ENCODE data around the gene MCC.
"Not testable (repeated sequence)": the region's sequence is repeated elsewhere in the genome, so short reads cannot be mapped to it uniquely, and the experiment has no call there.

The MCC gene

DNA sequence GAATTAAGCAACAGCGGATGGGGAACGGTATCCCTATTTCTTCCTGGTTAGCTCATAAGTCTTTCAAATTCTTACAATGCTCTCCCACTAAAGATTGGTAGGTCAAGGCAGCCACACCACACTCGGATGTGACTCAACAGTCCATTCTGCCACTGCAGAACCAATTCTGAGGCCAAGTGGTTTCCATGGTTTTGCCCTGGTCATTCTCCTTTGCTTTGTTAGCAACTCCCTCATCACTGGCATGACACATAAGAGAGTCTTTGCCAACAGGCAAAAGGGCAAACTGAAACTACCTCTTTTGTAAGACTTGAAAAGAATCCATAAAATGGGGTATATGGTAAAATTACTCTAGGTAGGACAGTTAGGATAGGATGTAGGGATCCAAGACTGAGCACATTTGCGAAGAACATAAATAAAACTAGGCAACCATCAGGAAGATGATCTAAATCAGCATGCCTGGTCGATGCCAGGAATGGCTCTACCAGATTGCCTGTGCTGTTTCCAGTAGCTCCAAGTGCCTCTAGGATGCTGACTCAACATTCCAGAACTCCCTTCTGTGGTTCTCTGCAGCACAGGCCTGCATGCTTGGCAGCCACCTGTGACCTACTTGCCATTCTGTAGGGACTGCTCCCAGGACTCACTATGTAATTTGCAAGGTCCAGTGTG is 406.2 kb downstream of the MCC start:
- DNase-seq (ENCODE audit: low read depth): no peak

DNA sequence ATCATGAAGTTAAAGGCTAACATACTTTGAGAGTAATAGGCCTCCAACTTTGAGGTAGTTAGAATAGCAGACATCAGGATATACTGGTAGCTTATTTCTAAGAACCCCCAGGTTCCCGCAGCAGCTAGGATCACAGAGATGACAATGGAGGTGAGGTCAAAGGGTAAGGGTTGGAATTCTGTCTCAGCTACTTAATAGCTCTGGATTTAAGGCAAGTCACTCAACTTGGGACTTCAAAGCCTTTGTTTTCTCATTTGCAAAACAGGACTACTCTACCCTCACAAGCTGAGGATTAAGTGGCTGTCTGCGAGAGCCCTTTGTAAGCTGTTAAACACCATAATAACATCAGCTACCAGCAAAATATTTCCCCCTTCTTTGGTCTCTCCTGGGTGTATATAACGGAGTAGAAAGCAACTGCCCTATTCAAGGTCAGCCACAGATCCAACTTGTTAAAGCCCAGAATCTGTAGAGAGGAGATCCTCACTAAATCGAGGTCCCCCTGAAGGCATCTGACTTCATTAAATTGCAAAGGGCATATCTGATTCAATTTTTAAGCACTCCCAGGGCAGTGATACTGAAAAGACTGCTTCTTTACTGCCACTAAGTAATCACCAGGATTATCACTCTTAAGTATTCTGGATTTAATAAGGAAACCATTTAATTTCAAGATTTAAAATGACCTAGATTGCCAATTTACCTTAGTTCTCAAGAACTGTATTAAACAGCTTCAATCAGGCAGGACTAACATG is 407.0 kb downstream of the MCC start:
- no peak for DNase-seq (ENCODE audit: low read depth)

DNA sequence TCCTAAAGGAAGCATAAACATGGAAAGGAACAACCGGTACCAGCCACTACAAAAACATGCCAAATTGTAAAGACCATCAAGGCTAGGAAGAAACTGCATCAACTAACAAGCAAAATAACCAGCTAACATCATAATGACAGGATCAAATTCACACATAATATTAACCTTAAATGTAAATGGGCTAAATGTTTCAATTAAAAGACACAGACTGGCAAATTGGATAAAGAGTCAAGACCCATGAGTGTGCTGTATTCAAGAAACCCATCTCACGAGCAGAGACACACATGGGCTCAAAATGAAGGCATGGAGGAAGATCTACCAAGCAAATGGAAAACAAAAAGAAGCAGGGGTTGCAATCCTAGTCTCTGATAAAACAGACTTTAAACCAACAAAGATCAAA is 411.6 kb downstream of the MCC start:
- not testable (repeated sequence) for DNase-seq (ENCODE audit: low read depth)

DNA sequence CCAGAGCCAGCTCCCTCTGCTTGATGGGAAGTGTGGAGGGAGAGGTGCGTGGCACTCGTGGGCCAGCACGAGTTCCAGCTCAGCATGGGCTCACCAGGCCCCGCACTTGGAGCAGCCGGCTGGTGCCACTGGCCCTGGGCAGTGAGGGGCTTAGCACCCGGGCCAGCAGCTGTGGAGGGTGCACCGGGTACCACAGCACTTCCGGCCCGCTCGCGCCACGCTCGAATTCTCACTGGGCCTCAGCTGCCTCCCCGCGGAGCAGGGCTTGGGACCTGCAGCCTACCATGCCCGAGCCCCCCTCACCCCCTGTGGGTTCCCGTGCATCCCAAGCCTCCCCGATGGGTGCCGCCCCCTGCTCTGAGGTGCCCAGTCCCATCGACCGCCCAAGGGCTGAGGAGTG is 413.2 kb downstream of the MCC start:
- DNase-seq (ENCODE audit: low read depth): no peak

DNA sequence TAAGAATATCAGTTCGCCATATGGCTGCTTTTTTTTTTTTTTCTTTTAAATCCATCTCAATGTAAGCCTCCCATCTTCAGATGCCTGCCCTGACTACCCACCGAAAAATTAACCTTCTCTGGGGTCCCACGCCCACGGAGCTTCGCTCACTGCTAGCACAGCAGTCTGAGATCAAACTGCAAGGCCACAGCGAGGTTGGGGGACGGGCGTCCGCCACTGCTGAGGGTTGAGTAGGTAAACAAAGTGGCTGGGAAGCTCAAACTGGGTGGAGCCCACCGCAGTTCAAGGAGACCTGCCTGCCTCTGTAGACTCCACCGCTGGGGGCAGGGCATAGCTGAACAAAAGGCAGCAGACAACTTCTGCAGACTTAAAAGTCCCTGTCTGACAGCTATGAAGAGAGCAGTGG is 414.6 kb downstream of the MCC start:
- not testable (repeated sequence) for DNase-seq (ENCODE audit: low read depth)

DNA sequence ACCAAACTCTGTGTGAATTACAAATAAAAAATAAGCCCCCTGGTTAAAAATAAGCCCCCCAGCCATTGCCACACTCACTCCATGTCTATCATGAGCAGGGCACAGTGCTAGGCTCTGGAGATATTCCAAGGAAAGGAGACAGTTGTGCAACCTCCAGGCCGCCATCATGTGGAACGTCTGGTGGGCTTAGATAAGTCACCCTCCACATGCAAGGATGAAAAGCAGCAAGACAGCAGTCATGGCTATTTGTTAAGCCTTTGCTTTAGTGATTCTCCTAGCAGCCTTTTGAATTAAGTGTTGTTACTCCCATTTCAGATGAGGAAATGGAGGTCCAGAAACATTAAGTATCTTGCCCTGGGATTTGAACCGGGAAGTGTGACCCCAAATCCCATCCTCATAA is 416.9 kb downstream of the MCC start:
- no peak for DNase-seq (ENCODE audit: low read depth)

DNA sequence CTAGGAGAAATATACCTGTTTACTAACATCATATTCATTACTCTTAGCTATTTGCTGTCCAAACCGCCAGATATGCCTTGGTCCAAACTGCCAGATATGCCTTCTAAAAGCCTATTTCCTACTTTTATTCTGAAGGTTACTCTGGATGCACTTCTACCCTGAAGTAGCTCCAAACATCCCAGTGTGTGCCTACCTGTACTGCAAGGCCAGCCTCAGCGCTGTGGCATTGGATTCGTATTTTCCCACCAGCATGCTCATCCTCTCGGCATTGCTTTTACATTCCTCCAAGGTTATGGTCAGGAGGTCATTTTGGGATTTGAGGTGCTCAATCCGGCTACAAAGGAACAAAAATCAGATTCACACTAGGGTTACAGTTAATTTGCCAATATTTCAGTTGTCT is 417.4 kb downstream of the MCC start:
- DNase-seq (ENCODE audit: low read depth): no peak

DNA sequence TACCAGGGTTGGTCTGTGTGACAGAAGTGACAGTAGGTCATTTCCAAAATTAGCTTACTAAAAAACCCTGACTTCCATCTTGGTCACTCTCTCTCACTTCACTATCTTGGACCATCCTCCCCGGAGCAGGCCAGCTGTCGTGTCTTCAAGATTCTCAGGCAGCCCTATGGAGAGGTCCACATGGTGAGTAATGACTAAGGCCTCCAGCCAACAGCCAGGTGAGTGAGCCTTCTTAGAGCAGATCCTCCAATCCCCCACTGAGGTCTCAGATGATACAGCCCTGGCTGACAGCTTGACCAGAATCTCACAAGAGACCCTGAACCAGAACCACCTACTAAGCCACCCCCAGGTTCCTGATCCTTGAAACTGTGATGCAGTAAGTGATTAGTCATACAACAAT is 419.7 kb downstream of the MCC start:
- DNase-seq (ENCODE audit: low read depth): no peak

DNA sequence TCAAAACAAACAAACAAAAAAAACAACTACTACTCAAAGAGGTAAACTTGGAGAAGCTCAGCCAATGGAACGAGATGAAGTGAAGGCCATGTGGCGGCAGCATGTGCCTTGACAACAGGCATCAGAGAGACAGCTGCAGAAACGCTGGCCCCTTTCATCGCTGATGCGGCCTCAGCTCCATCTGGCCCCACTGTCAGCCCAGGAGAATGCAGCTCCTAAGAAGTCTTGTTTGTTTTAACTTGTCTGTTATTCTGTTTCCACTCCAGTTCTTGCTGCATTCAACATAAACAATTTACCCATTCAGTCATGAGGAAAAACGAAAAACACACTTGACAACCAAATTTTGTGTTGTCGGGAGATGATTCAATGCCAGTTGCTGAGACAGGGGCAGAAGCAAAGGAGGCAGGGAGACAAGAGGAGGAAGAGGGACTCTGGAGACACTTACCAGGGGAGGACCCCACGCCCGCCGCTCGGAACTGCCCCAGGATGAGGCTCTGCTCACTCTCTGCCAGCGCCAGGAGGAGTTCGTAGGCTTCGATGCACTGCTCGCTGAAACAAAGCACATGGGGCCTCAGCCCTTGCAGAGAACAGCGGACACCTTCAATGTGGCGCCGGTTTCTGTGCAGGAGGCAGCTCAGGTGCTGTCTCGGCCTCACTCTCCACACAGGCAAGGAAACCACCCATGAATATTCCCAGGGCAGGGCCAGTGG is 420.5 kb downstream of the MCC start:
- no peak for DNase-seq (ENCODE audit: low read depth)

DNA sequence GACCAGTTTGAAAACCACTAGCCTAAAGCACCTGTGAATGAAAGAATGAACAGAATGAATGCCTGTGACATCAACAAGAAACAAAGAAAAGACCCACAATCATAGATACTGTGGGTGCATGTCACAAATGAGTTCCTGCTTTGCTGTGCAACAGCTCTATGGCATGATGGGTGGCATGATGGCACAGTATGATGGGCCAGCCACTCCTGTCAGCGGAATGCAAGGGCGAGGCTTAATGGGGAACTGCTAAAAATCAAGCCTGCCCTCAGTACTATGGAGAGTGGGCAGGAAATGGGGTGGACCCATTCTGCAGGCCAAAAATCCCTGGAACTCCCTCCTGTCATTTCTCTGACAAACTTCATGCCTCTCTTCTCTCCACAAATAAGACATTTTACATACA is 422.6 kb downstream of the MCC start:
- DNase-seq (ENCODE audit: low read depth): no peak

DNA sequence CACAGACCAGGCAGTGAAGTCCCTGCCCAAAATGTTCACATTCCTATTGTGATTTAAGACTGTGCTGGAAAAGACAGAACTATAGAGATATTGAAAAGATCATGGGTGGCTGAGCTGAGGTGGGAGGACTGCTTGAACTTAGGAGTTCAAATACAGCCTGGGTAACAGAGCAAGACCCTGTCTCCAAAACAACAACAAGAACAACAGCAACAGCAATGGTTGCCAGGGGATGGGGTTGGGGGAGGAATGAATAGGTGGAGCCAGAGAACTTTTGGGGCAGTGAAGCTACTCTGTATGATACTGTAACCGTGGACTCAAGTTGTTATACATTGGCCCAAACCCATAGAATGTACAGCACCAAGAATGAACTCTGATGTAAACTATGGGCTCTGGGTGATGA is 423.4 kb downstream of the MCC start:
- DNase-seq (ENCODE audit: low read depth): no peak

DNA sequence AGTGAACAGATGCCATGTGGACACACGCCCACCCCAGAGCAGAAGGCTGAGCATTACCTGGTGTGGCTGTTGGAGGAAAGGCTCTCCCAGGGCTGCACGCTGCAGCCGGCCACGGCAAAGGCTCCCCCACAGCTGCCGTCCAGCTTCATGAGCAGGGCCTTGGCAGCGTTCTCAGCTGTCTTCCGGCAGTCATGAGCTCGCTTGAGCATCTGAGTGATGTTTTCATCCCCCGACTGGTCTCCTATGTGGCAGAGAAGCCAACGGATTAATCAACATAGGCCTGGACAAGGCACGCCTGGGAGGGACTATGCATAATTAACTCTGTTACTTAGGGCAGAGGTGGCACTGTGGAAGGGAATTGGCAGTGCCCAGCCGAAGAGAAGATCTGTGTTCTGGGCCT is 424.3 kb downstream of the MCC start:
- DNase-seq (ENCODE audit: low read depth): no peak

DNA sequence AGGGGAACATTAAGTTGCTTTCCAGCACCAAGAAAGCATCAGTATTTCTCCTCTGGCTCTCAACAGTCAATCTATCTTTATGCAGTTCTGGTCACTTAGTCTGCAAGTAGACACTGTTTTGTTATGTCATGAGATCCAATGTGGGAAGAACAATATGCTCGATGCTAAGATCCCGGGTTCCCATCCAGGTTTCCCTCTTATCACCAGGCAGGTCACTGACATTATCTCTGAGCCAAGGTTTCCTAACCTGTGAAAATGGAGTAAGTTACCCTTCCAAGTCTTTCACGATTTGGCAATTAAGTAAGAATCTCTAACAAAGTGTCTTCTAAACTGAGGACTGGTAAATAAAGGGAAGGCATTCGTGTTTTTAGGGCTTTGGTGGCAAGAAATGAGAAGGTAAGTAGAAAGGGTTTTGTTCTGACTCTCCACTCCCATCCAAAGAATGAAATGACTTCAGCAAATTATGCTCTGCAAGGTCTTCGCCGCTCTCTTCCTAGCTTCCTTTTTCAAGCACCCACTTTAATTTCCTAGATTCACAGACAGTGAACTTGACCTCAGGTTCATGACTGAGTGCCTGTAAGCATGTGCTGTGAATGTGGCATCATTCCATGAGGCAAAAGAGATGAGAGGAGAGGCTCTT is 425.3 kb downstream of the MCC start:
- DNase-seq (ENCODE audit: low read depth): no peak

DNA sequence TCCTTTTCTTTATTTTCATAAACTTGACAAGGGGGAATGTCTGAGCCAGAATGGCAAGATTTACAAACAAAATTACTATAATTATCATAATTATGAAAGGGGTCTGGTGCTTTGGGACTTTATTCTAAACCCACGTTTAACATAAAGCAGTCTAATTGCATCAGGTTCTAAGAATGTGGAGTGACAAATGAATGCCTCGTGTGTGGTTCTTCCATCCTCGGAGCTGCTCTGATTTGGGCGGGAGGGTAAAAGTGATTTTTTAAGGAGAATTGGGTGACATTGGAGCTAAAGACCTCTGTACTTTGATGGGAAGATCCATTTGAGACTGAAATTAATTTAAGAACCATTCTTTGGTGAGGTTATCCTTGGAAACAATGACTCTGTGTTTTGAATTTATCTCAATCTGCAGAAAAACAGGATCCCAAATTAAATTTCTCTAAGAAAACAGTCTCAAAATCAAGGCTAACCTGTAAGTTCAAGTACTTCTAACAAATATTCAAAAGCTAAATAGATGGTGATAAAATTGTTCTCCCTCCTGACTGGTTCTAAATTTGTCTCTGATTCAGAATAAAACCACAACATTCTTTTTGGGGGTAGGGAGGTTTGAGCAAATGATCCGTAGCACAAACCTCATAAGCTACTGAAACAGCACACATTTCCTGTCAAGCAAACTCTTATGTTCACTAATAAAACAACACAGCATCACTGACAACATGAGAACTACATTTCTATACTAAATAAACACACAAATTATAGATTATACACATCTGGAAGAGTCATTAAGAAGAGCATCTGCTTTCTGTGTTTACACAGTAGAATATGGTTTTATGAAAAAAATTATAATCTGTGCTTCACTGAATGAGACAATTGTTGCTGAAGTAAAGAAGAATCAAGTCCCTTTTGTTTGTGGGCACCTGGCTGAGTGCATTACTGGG is 426.1 kb downstream of the MCC start:
- no peak for DNase-seq (ENCODE audit: low read depth)

DNA sequence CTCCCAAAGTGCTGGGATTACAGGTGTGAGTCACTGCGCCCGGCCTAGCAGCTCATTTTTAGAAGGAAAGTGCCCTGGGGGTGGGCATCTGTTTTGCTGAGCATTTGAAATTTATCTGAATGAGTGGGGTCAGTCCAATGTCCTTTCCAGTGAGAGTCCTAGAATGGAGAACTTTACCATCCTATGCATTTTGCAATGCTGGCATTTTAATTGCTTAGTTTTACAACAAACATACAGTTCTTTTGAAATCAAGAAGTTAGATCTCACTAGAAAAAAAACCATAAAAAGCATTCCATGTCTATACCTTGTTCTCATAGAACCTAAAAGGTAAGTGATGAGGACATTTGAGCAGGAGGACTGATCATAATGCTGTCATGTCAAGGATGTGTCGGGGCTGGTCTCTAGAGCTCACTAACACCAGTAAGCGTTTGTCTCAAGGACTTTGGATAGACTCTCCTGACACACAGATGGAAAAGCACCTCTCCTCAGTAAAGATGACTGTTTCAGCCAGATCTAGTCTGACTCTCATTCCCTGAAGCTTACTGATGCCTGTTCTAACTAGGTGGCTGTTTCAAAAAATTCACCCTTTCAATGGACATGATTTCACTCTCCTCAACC is 427.7 kb downstream of the MCC start:
- DNase-seq (ENCODE audit: low read depth): no peak

DNA sequence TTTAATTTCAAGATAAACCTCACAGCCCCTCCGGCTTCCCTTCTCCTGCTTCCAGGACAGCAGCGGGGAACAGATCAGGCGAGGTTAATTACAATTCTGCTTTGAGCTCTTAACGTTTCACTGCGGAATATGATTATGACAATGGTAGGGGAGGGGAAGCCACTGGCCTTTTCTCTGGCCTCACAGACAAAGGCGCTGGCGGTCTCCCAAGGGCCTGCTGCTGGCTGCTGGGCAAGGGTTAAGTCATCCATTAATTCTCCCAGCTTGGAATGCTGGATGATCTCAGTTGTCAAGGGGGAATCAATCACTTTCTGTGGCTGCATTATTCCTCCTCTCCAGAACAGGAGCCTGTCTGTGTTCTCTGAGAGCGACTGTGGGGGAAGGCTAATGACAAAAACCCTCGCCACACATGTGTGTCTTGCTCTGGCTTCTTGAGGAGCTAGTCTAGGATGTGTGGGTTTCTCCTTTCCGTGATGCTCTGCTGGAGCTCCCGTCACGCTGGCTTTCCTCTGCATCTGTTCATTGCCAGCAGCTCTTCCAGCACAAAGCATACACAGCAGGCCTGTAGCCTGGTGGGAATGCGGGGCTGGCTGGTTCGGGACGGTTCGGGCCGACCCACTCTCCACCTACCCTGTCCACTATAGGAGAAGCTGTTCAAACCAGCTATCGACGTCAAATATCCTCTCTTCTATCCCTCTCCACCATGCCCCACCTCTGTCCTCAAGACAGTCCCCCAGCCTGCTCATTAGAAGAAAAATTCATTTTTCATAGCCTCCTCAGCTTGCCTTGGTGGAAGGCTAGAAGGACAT is 428.8 kb downstream of the MCC start:
- no peak for DNase-seq (ENCODE audit: low read depth)

DNA sequence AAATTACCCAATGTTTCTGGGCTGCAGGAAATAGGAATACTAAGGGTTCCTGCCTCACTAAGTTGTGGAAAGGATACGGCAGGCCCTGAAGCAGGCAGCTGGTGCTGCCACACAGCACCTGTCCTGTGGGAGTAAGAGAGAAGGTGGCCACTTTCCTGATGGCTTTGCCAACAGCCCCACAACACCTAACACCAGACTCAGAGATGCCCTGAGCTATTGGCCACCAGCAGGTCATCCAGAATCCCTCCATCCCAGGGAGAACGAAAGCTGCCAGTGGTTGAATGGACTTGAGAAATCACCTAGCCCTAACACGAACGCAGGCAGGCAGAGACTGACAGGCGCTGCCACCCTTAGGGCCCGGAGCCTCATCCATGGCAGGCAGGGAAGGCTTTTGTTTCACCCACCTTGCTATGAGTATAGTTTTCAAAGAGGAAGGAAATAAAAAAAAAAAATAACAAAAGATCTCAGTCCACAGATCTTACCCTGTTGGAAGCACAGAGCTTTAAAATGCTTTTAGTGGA is 429.5 kb downstream of the MCC start:
- no peak for DNase-seq (ENCODE audit: low read depth)

DNA sequence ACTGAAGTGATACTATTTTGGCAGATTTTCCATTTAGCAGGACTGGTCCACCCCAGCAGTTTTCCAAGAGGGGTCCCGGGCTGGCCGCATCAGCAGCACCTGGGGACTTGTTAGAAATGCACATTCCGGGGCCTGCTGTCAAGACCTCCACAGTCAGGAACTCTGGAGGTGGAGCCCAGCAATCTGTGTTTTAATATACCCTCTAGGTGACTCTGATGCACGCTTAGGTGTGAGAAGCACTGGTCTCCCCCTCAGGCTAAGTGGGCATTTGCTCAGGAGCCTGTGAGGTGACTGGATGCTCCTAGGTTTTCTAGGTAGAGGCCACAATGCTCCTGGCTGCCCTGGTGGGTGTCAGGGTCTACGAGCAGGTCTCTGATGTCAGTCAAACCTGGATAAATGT is 430.0 kb downstream of the MCC start:
- DNase-seq (ENCODE audit: low read depth): no peak

DNA sequence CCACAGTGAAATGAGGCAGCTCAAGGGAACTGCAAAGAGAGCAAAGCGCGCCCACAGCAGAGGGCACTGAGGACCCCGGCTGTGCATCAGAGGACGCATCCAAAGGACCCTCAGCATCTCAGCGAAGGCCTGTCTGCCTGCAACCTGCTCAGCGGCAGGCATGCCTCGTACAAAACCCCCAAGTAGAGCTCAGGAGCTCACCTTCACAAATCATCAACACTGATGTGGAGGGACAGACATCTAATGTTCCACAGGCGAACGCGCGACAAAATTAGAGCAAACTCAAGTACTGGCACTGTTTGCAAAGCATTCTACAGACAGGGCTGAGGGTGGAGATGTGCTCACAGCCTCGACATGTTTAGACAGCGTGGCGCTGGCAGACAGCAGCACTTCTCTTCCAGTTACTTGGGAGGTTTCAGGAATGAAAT is 430.7 kb downstream of the MCC start:
- DNase-seq (ENCODE audit: low read depth): no peak

DNA sequence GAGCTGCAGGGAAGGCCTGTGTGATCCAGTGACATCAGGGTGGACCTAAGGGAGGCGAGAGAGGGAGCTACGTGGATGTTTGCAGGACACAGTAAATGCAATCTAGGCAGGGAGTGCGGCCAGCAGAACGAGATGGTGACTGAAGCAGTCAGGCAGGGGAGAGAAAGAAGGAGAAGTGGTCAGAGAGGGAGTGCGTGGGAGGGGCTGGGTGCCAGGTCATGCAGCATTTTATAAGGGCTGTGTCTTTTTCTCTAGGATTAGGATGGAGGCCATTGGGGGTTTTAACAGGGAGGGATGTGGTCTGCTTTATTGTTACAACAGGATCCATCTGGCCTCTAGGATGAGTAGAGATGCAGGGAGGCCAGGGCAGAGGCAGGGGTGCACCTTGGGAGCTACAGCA is 431.3 kb downstream of the MCC start:
- no peak for DNase-seq (ENCODE audit: low read depth)
